CD1c-positive myeloid dendritic cell (primary cell): ENCODE results near the gene RACK1.

ENCODE experiments used
- DNase-seq: peaks from one replicate; pipeline ENCODE4 v3.0.0-alpha.2; 2016; ENCODE audit errors: extremely low spot score

RACK1 gene

DNA sequence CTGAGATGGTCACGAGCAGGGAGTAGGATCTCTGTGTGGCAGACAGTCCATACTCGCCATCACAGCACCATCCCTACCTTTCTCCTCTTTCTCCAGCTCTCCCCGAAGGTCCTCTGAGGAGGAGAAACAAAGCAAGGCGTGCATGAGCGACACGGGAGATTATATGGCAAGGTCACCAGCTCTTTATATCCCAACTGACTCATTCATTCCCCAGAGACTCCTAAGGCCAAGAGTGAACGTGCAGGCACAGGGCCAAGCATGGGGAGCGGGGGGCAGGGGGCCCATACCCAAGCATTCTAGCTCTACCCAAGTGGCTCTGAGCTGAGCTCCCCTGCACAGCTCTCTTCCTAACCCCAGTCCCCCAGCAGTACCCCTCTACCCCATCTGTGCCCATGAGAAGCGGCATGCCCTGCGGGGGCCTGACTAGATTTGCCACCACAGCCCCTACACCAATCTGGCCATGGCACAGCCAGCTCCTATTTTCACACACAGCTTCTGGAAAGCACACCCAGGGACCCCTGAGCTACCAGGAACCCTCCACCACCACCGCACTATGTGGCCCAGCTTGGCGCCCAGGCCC, 45.5 kb downstream of the RACK1 start:
- DNase-seq = no peak

DNA sequence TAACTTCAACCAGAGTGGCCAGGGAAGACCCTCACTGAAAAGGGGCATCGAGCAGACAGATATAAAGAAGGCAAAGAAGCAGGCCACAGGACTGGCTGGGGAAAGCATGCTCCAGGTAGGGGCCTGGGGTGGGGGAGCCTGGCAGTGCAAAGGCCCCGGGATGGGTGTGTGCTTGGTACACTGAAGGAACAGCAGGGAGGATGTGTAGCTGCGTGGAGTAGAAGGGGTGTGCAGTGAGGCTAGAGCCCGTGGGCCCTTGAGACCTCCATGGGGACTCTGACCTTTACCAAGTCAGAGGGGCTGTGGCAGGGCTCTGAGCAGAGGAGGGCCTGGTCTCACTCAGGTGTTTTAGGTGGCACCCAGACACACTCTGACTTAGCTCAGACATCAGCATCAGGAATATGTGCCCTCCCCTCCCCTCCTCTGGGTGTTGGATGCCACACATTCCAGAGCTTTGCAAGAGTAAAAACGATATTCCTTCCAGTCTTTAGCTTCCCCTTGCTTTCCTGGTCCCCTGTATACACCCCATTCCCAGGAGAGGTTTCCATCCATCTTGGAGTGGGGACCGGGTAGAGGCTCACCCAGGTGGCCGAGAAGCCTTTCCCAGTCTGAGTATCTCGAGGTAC, 46.3 kb downstream of the RACK1 start:
- DNase-seq = no peak

DNA sequence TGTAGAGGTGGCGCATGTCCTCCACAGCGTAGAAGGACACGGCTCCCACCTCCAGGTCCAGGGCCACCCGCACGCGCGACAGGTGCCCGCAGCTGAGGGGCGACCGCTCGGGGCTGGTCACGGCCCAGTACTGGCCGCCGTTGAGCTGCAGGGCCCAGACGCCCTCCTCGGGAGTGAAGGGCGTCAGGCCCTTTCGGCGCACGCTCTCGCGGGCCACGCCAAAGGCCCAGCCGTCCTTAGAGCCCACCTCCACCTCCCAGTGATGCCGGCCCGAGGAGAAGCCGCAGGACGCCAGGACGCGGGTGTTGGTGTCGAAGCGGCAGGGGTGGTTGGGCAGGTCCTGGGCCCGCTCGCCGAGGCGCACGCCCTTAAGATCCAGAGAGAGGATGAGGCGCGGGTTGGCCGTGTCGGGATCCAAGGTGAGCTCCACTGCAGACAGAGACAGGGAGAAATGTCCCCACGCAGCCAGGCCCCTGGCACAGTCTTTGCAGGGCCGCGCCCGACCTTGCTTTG, 48.4 kb downstream of the RACK1 start:
- DNase-seq = no peak

DNA sequence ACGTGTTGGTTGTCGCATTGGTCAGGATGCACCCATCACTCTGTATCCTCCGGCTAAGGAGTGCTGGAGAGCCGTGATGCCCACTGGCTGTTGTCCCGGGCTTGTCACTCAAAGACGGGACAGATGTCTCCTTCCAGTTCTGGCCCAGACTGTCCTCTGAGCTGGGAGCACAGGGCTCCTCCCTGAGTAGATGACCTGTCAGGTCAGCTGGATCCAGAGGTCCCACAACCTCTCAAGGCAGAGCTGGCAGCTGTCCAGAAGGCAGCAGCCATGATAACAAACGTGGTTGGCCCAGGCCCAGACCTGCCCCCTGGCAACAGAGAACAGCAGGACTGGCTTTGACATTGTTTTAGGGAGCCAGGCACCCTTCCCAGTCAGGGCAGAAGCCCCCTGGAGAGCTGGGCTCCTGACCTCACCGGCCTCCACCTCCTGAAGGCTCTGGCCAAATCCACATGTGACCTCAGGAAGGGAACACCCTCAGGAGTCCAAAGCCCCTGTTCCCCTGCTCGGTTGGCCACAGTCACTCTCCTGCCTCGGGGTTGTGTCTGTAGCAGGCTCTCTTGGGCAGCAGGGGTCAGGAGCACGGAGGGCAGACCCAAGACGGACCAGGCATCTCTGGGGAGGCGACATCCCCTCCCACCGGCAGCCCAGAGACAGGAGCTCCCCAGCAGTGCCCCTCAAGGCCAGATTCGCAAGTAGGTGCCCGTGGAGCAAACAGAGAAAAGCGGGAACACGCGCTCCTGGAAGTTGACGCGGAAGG, 49.0 kb downstream of the RACK1 start:
- DNase-seq = no peak

DNA sequence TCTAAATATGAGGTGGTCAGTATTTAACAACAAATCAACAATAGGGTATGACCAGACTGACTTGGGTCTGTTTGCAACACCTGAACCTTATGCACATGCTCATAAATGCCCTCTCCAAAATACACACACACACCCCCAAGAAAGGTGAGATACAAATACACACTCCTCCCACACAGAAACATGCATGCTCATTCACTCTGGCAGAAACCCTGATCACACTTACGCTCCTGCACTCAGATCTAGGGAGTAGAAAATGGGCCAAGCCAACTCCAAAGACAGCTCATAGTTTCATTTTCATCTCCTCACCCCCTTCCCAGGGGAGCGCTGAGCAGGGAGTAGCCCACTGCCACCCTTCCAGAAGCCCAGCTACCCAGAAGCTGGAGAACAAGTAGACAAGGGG, 50.0 kb downstream of the RACK1 start:
- DNase-seq = no peak

DNA sequence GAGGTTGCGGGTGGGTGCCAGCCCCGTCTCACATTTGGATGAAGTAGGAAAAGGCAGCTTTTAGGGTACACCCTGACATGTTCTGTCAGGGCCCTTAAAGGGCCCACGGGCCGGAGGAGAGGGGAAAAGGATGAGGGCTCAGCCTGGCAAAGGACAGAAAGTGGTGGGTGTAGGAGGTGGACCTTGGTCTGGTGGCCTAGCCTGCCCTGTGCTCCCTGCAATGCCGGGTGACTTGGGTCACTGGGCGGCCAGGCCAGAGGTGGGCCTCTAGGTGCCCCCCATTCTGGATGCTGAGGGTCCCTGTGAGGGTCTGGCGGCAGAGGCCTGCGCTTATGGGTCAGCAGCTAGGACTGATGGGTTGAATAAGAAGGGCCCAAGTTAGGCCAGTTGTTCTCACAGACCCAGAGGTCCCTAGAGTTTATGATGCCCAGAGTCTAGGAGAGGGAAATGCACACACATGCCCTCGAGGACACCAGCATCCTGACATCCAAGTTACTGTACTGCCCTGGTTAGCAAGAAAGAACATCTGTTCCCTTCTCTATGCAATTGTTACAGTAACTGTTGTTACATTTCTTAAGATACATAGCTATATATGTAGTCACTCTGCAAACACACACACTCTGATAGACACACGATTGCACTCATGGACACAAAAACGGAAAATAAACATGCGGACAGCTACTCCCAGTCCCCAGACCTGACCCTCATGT, 51.2 kb downstream of the RACK1 start:
- DNase-seq = no peak

DNA sequence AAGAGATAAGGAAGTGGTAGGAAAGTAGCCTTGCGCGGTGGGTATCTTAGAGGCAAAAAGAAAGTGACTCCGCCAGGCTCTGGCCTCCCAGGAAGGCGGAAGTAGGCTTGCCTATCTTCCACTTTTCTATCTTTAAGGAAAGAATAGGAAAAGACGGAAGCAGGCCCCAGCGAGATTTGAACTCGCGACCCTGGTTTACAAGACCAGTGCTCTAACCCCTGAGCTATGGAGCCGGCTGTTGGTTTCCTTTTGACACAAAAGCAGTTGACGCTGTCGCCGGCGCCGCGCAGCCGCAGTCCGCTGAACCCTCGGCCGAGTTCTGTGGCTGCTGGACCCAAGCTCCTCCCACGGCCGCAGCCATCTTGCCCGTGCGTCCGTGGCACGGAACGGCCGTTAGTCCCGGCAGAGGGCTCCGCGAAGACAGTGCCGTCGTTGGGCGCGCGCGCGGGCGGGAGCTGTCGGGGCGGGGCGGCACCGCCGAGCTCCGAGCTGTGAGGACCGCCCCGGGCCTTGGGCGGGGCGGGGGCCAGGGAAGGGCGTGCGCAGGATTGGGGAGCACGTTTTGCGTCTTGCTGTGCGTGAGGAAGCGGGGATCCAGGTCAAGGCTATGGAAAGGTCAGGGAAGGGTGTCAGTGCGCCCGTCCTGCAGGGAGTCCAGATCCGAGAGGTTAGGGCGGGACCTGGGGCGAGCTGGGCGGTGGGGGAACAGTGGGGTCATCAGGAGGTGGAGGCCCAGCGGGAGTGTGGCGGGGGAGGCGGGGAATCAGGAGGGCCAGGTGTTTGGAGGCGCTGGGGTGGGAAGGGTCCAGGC, 52.0 kb downstream of the RACK1 start:
- peak; percentile 98 for DNase-seq

DNA sequence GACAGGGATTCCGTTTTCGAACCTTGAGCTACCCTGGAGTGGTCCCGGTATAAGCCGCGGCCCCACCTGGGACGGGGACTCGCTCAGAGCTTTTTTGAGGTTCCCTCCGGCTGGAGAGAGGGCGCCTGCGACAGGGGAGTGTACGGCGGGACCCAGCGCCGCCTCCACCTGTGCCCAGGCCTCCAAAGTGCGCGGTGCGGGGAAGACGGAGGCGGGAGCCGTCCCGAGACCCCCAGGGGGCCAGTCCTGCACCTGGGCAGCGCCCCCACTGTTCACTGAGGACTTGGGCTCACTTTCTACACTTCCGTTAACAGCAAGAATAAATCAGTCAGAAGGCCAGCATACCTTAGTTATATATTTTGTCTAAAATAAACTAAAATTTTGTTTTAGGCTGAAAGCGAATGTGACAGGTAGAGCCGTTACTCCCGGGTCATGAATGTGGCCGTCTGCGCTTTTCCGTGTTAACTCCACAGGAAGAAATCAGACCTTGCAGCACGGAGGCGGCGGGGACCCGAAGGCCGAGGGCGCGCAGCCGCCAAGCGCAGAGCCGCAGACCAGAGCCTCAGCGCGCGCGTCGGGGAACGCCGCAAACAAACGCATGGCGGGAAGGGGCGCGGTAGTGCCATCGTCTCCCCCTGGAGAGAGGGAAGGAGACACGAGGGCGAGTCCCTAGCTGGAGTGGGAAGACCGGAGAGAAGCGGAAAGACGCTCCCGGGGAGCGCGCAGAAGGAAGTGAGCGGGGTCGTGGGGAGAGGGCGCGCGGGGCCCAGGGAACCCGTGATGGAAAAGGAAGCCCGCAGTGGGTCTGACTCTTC, 52.8 kb downstream of the RACK1 start:
- DNase-seq = no peak

DNA sequence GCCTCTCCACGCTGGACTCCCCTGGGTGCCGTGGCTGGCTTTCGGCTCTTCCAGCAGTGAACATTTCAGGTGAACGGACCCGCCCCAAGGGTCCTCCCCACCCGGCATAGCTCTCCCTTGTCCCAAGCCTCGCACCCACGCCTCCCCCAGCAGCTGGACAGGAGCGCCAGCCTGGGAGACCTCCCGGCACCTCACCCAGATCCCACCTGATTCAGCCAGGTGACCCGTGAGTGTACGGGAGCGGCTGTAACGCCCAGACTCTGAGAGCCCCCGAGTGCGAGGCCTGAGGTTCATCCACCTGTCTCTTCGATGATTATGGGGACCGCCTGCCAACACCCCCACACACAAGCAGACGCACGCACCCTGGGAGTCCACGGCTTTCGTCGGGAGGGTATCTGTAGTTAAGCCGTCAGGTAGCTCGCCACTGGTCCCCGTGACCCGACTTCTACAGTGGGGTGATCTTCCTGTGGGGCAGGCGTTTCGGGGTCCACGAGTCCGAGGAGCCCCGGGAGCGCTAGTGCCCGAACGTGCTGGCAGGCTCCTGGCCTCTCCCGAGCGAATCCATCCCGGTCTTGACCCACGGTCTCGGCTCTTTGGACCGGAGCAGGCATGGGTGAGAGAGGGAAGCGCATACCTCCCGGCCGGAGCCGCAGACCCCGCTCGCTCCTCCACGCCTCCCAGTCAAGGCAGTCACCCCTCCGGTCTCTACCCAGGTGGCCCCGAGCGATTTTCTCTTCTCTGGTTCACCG, 53.6 kb downstream of the RACK1 start:
- no peak for DNase-seq

DNA sequence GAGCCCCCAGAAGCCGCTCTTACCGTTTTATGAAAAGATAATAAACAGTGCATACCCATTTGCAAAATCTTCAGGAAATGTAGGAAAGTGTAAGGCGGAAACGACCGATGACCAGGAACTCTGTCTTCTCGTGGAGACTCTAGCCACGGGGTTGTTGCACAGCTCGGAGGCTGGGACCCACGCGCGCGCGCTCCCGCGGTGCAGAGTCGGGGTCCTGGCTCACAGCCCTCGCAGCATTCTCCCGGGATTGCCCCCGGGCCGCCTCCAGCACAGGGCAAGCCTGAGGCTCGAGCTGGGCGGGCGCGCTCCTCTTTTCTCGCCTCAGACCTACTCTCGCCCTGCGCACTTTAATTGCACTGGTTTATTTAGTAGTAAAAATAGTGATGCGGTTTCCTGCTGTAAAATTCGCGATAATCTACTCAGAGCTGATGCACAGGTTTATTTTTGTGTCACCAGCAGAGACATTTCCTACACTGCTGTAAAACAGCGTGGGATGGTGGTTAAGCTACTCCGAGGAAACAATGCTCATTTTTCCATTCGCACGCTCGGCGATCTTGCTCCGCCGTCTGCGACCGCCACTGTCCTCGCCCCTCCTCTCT, 54.2 kb downstream of the RACK1 start:
- DNase-seq = peak; percentile 86

DNA sequence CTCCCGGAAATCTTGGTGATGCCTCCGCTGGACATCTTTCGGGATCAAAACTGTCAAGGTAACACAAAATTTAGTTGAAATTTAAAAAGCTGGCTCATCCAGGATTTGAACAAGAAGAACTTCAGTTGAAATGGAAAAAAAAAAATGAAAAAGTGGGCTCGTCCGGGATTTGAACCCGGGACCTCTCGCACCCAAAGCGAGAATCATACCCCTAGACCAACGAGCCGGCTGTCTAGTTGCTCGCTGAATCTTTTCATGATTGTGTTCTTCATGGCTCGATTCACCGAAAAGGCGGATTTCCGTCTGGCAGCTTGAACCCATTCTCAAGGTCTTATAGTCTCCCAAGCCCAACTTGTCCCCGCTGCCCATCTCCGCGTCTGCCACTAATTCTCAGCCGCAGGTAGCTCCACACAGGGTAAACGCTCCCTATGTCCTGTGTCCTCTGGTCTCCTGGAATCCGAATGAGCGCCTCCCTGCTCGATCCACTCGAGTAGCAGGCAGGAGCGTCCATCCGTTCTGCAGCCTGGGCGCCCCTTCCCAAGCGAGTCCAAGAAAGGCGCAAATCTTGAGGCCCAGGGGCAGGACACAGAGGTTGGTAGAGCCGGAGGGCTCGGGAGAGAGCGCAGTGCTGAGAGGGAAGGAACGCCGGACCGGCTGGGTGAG, 54.9 kb downstream of the RACK1 start:
- DNase-seq = peak; percentile 89

DNA sequence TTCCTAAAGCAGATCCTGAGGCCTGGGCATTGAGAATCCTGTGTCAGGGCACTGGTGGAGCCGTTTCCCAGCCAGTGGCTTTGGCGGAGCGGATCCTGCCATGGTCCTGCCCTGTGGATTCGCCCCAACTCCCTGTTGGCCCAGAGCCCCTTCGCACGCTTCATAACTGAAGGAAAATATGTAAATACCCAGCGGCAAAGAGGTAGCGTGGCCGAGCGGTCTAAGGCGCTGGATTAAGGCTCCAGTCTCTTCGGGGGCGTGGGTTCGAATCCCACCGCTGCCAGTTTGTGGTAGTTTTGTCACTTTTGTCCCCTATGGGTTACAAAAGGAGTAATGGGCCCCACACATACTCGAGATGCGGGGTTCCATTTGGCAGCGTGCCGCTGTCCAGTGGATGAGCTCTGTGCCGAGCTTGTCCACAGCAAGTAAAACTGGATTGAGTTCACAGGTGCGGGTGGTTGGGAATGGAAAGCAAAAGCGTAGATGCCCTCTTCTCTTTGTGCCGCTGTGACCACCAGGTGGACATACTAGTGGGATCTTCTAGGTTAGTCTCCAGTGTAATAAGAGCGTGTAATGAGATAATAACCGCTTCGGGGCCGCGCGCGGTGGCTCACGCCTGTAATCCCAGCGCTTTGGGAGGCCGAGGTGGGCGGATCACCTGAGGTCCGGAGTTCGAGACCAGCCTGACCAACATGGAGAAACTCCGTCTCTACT, 56.0 kb downstream of the RACK1 start:
- DNase-seq = peak; percentile 42

DNA sequence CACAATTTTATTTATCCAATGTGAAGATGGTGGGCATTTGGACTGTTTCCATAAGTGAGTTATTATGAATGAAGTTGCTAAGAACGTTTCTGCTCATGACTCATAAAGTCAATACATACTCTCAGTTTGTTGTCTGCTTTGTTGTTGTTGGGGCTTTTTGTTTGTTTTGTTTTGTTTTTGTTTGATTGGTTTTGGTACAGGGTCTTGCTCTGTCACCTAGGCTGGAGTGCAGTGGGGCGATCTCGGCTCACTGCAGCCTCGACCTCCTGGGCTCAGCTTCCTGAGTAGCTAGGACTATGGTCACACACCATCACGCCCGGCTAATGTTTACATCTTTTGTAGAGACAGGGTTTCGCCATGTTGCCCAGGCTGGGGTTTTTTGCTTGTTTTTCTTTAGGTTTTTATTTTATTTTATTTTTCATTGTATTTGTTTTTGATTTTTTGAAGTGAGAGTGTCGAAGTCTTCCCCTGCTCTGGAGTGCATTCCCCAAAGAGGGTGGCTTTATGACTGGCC, 56.7 kb downstream of the RACK1 start:
- DNase-seq = no peak
